Bronchial epithelial cell (primary cell): ENCODE data around the gene IL17D. TPM values are rescaled to one million over a fixed set of nuclear protein-coding genes. Genes with fewer than 3 reads are reported as not detected.

Experiments used
- DNase-seq: peaks from one replicate; pipeline ENCODE4 v3.0.0-alpha.2; 2010; ENCODE audit warnings: low read depth
- FAIRE-seq: peaks from 2 replicates; lab custom pipeline; 2011; peaks lifted over from hg19 to GRCh38; lab: Jason Lieb, UNC
- H3K27me3 ChIP-seq: 2 replicates; pipeline ENCODE4 v1.5.1; 2011; ENCODE audit warnings: low read length; ENCODE audit not compliant: control insufficient read depth, insufficient read depth
- H3K36me3 ChIP-seq: 2 replicates; pipeline ENCODE4 v1.5.1; 2011; ENCODE audit warnings: low read length; ENCODE audit not compliant: control insufficient read depth, insufficient read depth
- H3K4me3 ChIP-seq: 2 replicates; pipeline ENCODE4 v1.5.1; 2011; ENCODE audit warnings: mild to moderate bottlenecking, low read depth, low read length, control low read depth
- total RNA-seq: library from RNA; depleted of rRNA; stranded (reverse); fragments of >200 nt; gene quantifications from 2 replicates; pipeline ENCODE4 v1.2.1, GENCODE V29; 2014
- TF ChIP-seq, protein P1 (sequence below): IDR thresholded peaks from 2 replicates; pipeline ENCODE4 v1.5.1; 2011; ENCODE audit warnings: mild to moderate bottlenecking, moderate library complexity, low read length, control low read depth, inconsistent platforms; ENCODE audit not compliant: insufficient read depth, severe bottlenecking

Gene IL17D
- total RNA-seq, 1 donor from 2014 or later, result under 0.01 TPM

- TF ChIP-seq, protein P1, sequence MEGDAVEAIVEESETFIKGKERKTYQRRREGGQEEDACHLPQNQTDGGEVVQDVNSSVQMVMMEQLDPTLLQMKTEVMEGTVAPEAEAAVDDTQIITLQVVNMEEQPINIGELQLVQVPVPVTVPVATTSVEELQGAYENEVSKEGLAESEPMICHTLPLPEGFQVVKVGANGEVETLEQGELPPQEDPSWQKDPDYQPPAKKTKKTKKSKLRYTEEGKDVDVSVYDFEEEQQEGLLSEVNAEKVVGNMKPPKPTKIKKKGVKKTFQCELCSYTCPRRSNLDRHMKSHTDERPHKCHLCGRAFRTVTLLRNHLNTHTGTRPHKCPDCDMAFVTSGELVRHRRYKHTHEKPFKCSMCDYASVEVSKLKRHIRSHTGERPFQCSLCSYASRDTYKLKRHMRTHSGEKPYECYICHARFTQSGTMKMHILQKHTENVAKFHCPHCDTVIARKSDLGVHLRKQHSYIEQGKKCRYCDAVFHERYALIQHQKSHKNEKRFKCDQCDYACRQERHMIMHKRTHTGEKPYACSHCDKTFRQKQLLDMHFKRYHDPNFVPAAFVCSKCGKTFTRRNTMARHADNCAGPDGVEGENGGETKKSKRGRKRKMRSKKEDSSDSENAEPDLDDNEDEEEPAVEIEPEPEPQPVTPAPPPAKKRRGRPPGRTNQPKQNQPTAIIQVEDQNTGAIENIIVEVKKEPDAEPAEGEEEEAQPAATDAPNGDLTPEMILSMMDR, result no peak
- FAIRE-seq, result no peak
- no peaks in the 10 kb centered on the region for H3K27me3 ChIP-seq
These were observed 18.4 kb upstream of the IL17D start for GRCh38 chr13:20685092-20685491.

GRCh38 chr13:20686167-20686566, 17.3 kb upstream of the IL17D start:
- DNase-seq (no peak), FAIRE-seq (no peak)
- no peaks in the 10 kb centered on the region for H3K27me3 ChIP-seq
- TF ChIP-seq, protein P1, result no peak
- no peak overlapping the region for H3K4me3 ChIP-seq
- no peaks in the 10 kb centered on the region for H3K36me3 ChIP-seq

More at GRCh38 chr13:20685092-20685491, 18.4 kb upstream of the IL17D start:
- no peak for DNase-seq
- no peaks in the 10 kb centered on the region for H3K36me3 ChIP-seq
- H3K4me3 ChIP-seq, result no peak overlapping the region

DNA sequence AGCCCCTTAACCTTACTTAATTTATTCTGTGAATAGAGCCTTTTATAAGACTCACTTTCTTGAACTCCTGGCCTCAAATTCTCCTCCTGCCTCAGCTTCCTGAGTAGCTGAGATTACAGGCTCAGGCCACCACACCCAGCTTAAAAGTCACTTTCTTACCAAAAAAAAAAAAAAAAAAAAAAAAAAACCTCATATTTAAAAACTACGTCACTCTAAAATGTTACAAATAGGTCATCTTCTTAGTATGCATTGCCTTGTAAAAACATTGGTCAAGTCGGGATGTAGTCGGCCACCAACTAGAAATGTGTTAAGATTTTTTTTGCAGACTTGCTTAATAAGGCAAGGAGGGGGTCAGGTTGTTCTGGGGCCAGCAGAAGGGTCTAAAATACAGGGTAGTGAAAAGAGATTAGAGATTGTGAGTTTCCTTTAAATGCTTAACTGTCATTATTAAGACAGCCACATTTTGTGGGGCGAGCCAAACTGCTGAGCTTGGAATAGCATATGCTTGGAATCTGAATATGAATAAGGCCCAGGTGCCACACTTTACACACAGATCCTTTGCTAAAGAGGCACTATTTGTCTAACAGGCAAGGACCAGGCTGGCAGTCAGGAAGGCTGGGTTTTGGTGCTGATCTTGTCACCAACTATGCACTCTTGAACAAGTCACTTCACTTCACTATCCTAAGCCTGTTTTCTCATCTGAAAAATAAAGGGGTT, 16.5 kb upstream of the IL17D start:
- DNase-seq, result no peak
- H3K36me3 ChIP-seq, result no peaks in the 10 kb centered on the region
- no peak for FAIRE-seq

GRCh38 chr13:20689291-20689690, 14.2 kb upstream of the IL17D start:
- H3K36me3 ChIP-seq, result no peaks in the 10 kb centered on the region
- no peak overlapping the region for H3K4me3 ChIP-seq
- H3K27me3 ChIP-seq, result no peaks in the 10 kb centered on the region
- TF ChIP-seq, protein P1, result no peak
- FAIRE-seq (no peak), DNase-seq (peak; percentile 37)

More for the DNA sequence above, 16.5 kb upstream of the IL17D start:
- no peak overlapping the region for H3K4me3 ChIP-seq
- no peaks in the 10 kb centered on the region for H3K27me3 ChIP-seq
- TF ChIP-seq, protein P1, result no peak

DNA sequence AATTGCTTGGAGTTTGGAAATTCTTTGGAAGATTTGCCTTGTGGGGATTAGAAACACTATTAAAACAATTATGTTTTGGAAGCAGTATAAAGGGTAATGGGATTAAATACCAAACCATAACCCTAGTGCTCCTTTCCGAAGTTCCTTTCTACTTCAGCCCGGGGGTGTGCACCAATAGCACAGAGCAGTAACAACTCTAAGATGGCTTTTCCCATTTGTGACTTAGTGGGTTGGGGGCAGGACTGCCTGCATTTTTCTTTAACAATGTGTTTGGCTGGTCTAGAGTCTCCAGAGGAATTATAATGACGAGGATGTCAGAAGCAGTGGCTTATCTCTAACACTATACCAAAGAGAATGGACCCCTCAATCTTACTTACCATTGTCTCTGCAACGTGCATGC, 11.9 kb upstream of the IL17D start:
- FAIRE-seq, result no peak
- TF ChIP-seq, protein P1, result no peak
- Histone ChIP-seq H3K36me3 (no peaks in the 10 kb centered on the region), H3K27me3 (no peaks in the 10 kb centered on the region), H3K4me3 (no peak overlapping the region)
- no peak for DNase-seq
